Ascending aorta (tissue), 2 donors: ENCODE measurements around the gene ADAMTSL2. TPM values are rescaled to one million over a fixed set of nuclear protein-coding genes. Genes with fewer than 3 reads are reported as not detected.

Source experiments
- DNase-seq, 2 donors: peaks; one replicate each; pipeline ENCODE4 v3.0.0-alpha.2; 2019; ENCODE audit warnings: low spot score in 2 of 2
- H3K27ac ChIP-seq, 2 donors: fragments of 200-600 bp; sonication (generic); one replicate each; pipeline ENCODE4 v1.5.1; 2016 to 2017; ENCODE audit warnings: mild to moderate bottlenecking in 1 of 2
- H3K27me3 ChIP-seq: fragments of 200-600 bp; sonication (generic); one replicate; pipeline ENCODE4 v1.5.1; 2017
- H3K36me3 ChIP-seq, 2 donors: fragments of 200-600 bp; sonication (generic); one replicate each; pipeline ENCODE4 v1.5.1; 2016
- H3K4me1 ChIP-seq, 2 donors: fragments of 200-600 bp; sonication (generic); one replicate each; pipeline ENCODE4 v1.5.1; 2016 to 2017; ENCODE audit warnings: mild to moderate bottlenecking in 1 of 2
- H3K4me3 ChIP-seq, 2 donors: fragments of 200-600 bp; sonication (generic); one replicate each; pipeline ENCODE4 v1.5.1; 2016 to 2017; ENCODE audit warnings: mild to moderate bottlenecking in 1 of 2
- H3K9me3 ChIP-seq, 2 donors: fragments of 200-600 bp; sonication (generic); one replicate each; pipeline ENCODE4 v1.5.1; 2016
- CTCF ChIP-seq, 3 experiments: fragments of 200-600 bp in 2 of 3; fragments of 450-650 bp in 1 of 3; sonication (generic) in 2 of 3; IDR thresholded peaks; one replicate each; pipeline ENCODE4 v1.5.1; 2016 to 2019; ENCODE audit warnings: antibody characterized with exemption in 3 of 3, mild to moderate bottlenecking in 1 of 3, moderate library complexity in 1 of 3
- intact Hi-C: fragments of 100-400 bp; cut with DNase I; formaldehyde crosslinking; loops from one replicate; pipeline ENCODE4 v1.15.1; 2023
- total RNA-seq: library from RNA; depleted of rRNA; stranded (reverse); fragments of >200 nt; gene quantifications from one replicate; pipeline ENCODE4 v1.1.0, GENCODE V29; 2016

The ADAMTSL2 gene
- total RNA-seq, 1 donor from 2014 or later = 3.4 TPM

- DNase-seq = no peak
- Histone ChIP-seq H3K27me3 (peaks cover 4% of the 10 kb centered on the region), H3K4me3 (no peak overlapping the region), H3K9me3 (no peaks in the 10 kb centered on the region), H3K36me3 (no peaks in the 10 kb centered on the region), H3K4me1 (no peaks in the 10 kb centered on the region), H3K27ac (no peak overlapping the region)
- TF ChIP-seq CTCF (IDR thresholded peaks at IDR 0.05) = no peak
- intact Hi-C loops = no loop called here
Measured at GRCh38 chr9:133604214-133604613, 69.7 kb downstream of the ADAMTSL2 start.

GRCh38 chr9:133604856-133605255 lies 70.4 kb downstream of the ADAMTSL2 start:
- TF ChIP-seq CTCF (IDR thresholded peaks at IDR 0.05) = no peak
- no peak for DNase-seq
- Histone ChIP-seq H3K27ac (no peak overlapping the region), H3K4me1 (no peaks in the 10 kb centered on the region), H3K4me3 (no peak overlapping the region), H3K9me3 (no peaks in the 10 kb centered on the region), H3K36me3 (no peaks in the 10 kb centered on the region), H3K27me3 (peaks cover 4% of the 10 kb centered on the region)
- intact Hi-C loops = no loop called here

GRCh38 chr9:133605446-133605845 lies 70.9 kb downstream of the ADAMTSL2 start:
- TF ChIP-seq CTCF (IDR thresholded peaks at IDR 0.05) = no peak
- peaks cover 4% of the 10 kb centered on the region for H3K27me3 ChIP-seq
- no peak for DNase-seq

GRCh38 chr9:133605856-133606707 lies 71.6 kb downstream of the ADAMTSL2 start:
- intact Hi-C loops = no loop called here
- H3K27me3 ChIP-seq = peaks cover 4% of the 10 kb centered on the region
- no peaks in the 10 kb centered on the region for H3K4me1 ChIP-seq
- DNase-seq = no peak
- H3K27ac ChIP-seq = no peak overlapping the region
- no peaks in the 10 kb centered on the region for H3K9me3 ChIP-seq
- TF ChIP-seq CTCF (IDR thresholded peaks at IDR 0.05) = no peak
- H3K4me3 ChIP-seq = no peak overlapping the region
- H3K36me3 ChIP-seq = no peaks in the 10 kb centered on the region

More at GRCh38 chr9:133605446-133605845, 70.9 kb downstream of the ADAMTSL2 start:
- Histone ChIP-seq H3K27ac (no peak overlapping the region), H3K9me3 (no peaks in the 10 kb centered on the region), H3K4me1 (no peaks in the 10 kb centered on the region), H3K4me3 (no peak overlapping the region), H3K36me3 (no peaks in the 10 kb centered on the region)
- intact Hi-C loops = no loop called here

GRCh38 chr9:133606708-133607025 lies 72.2 kb downstream of the ADAMTSL2 start:
- intact Hi-C loops = no loop called here
- no peak for DNase-seq
- Histone ChIP-seq H3K4me1 (no peaks in the 10 kb centered on the region), H3K9me3 (no peaks in the 10 kb centered on the region), H3K27me3 (peaks cover 4% of the 10 kb centered on the region), H3K27ac (no peak overlapping the region), H3K4me3 (no peak overlapping the region), H3K36me3 (no peaks in the 10 kb centered on the region)
- no peak for TF ChIP-seq CTCF (IDR thresholded peaks at IDR 0.05)
